WTC11 (cell line): ENCODE data around the gene GLIPR1L2. TPM values are rescaled to one million over a fixed set of nuclear protein-coding genes. Genes with fewer than 3 reads are reported as not detected.
"Not testable (repeated sequence)": the region's sequence is repeated elsewhere in the genome, so short reads cannot be mapped to it uniquely, and the experiment has no call there.

Experiments
- ATAC-seq: fragments of 200-7000 bp; cut with Tn5 transposase; 2 replicates; pipeline ENCODE4 v1.10.0; 2021; ENCODE audit warnings: mild to moderate bottlenecking, moderate library complexity
- CTCF ChIA-PET: fragments of 300-600 bp; sonication (Branson Sonifier 250); formaldehyde crosslinking; loops from one replicate; lab custom pipeline; 2021; ENCODE audit warnings: antibody characterized with exemption; lab: Charles Lee
- POLR2A ChIA-PET: fragments of 350-600 bp; sonication (Branson Sonifier 250); formaldehyde crosslinking; loops from one replicate; lab custom pipeline; 2021; ENCODE audit warnings: antibody characterized with exemption; lab: Charles Lee
- DNase-seq: peaks from one replicate; pipeline ENCODE4 v3.0.0; 2021; ENCODE audit warnings: low spot score
- H3K27ac Mint-ChIP-seq: 2 replicates; pipeline ENCODE4 v1.8.0; 2021; ENCODE audit warnings: mixed read lengths
- H3K27me3 Mint-ChIP-seq: 2 replicates; pipeline ENCODE4 v1.8.0; 2021; ENCODE audit warnings: low read depth, mild to moderate bottlenecking, moderate library complexity, mixed read lengths
- H3K36me3 Mint-ChIP-seq: 2 replicates; pipeline ENCODE4 v1.8.0; 2021; ENCODE audit warnings: mixed read lengths
- H3K4me1 Mint-ChIP-seq: 2 replicates; pipeline ENCODE4 v1.8.0; 2022; ENCODE audit warnings: mixed read lengths
- H3K4me3 Mint-ChIP-seq: 2 replicates; pipeline ENCODE4 v1.8.0; 2021; ENCODE audit warnings: mild to moderate bottlenecking, moderate library complexity, mixed read lengths
- H3K9me3 Mint-ChIP-seq: 2 replicates; pipeline ENCODE4 v1.8.0; 2021; ENCODE audit warnings: mixed read lengths
- ATF1 ChIP-seq: sonication (generic); formaldehyde crosslinking; IDR thresholded peaks from 2 replicates; pipeline ENCODE4 v1.8.1; 2023; ENCODE audit warnings: mild to moderate bottlenecking, moderate library complexity, missing genetic modification reagents
- ATF2 ChIP-seq: sonication (generic); formaldehyde crosslinking; IDR thresholded peaks from 2 replicates; pipeline ENCODE4 v1.8.1; 2022; ENCODE audit warnings: low read depth, missing genetic modification reagents, borderline replicate concordance
- CDX4 ChIP-seq: fragments of 250-450 bp; sonication (Bioruptor Pico); IDR thresholded peaks from 2 replicates; pipeline ENCODE4 v1.9.0; 2021; ENCODE audit warnings: moderate library complexity, mild to moderate bottlenecking, inconsistent platforms, borderline replicate concordance
- ELF4 ChIP-seq: sonication (generic); formaldehyde crosslinking; IDR thresholded peaks from 2 replicates; pipeline ENCODE4 v1.8.1; 2022; ENCODE audit warnings: low read depth, mild to moderate bottlenecking, moderate library complexity, missing genetic modification reagents
- ESRRA ChIP-seq: sonication (generic); formaldehyde crosslinking; IDR thresholded peaks from 2 replicates; pipeline ENCODE4 v1.8.1; 2022; ENCODE audit warnings: mild to moderate bottlenecking, missing genetic modification reagents, borderline replicate concordance
- ETV6 ChIP-seq: sonication (generic); formaldehyde crosslinking; IDR thresholded peaks from 2 replicates; pipeline ENCODE4 v1.8.1; 2022; ENCODE audit warnings: mild to moderate bottlenecking, missing genetic modification reagents
- FOXP1 ChIP-seq: sonication (generic); formaldehyde crosslinking; IDR thresholded peaks from 2 replicates; pipeline ENCODE4 v1.8.0; 2022; ENCODE audit warnings: missing genetic modification reagents, mild to moderate bottlenecking, moderate library complexity, borderline replicate concordance
- GTF2I ChIP-seq: fragments of 250-450 bp; sonication (Bioruptor Pico); conservative IDR thresholded peaks from 2 replicates; pipeline ENCODE4 v1.4.0; 2021; ENCODE audit warnings: mild to moderate bottlenecking
- HMGA2 ChIP-seq: fragments of 250-450 bp; sonication (Bioruptor Pico); IDR thresholded peaks from 2 replicates; pipeline ENCODE4 v1.4.0; 2021; ENCODE audit warnings: mild to moderate bottlenecking, moderate library complexity
- NR2C2 ChIP-seq: sonication (generic); formaldehyde crosslinking; IDR thresholded peaks from 2 replicates; pipeline ENCODE4 v1.8.0; 2022; ENCODE audit warnings: mild to moderate bottlenecking, missing genetic modification reagents
- PREB ChIP-seq: sonication (generic); formaldehyde crosslinking; IDR thresholded peaks from 2 replicates; pipeline ENCODE4 v1.8.1; 2022; ENCODE audit warnings: mild to moderate bottlenecking, missing genetic modification reagents, moderate library complexity, borderline replicate concordance
- SMAD4 ChIP-seq: sonication (generic); formaldehyde crosslinking; IDR thresholded peaks from 2 replicates; pipeline ENCODE4 v1.8.0; 2022; ENCODE audit warnings: mild to moderate bottlenecking, missing genetic modification reagents
- STAT6 ChIP-seq: sonication (generic); formaldehyde crosslinking; conservative IDR thresholded peaks from 2 replicates; pipeline ENCODE4 v1.8.1; 2023; ENCODE audit warnings: mild to moderate bottlenecking, low read depth, missing genetic modification reagents, moderate library complexity
- TP53 ChIP-seq: sonication (generic); formaldehyde crosslinking; IDR thresholded peaks from 2 replicates; pipeline ENCODE4 v1.8.1; 2023; ENCODE audit warnings: mild to moderate bottlenecking, missing genetic modification reagents
- USF2 ChIP-seq: sonication (generic); formaldehyde crosslinking; IDR thresholded peaks from 2 replicates; pipeline ENCODE4 v1.8.1; 2023; ENCODE audit warnings: mild to moderate bottlenecking, missing genetic modification reagents, moderate library complexity
- ZNF138 ChIP-seq: sonication (generic); formaldehyde crosslinking; conservative IDR thresholded peaks from 2 replicates; pipeline ENCODE4 v1.8.1; 2022; ENCODE audit warnings: mild to moderate bottlenecking, moderate library complexity, missing genetic modification reagents
- ZNF423 ChIP-seq: fragments of 250-450 bp; sonication (Bioruptor Pico); IDR thresholded peaks from 2 replicates; pipeline ENCODE4 v2.1.2; 2022; ENCODE audit warnings: mild to moderate bottlenecking, moderate library complexity
- ZNF512 ChIP-seq: sonication (generic); formaldehyde crosslinking; IDR thresholded peaks from 2 replicates; pipeline ENCODE4 v1.8.1; 2022; ENCODE audit warnings: missing genetic modification reagents, borderline replicate concordance
- ZSCAN18 ChIP-seq: fragments of 250-450 bp; sonication (Bioruptor Pico); IDR thresholded peaks from 2 replicates; pipeline ENCODE4 v2.1.2; 2022; ENCODE audit warnings: mild to moderate bottlenecking, moderate library complexity
- total RNA-seq: library from RNA; stranded (reverse); gene quantifications from 3 replicates; pipeline ENCODE4 v1.2.3, GENCODE V29; 2021

The GLIPR1L2 gene
- total RNA-seq, 1 experiment from 2014 or later = not detected

GRCh38 chr12:75443709-75444108, 52.8 kb downstream of the GLIPR1L2 start (continued):
- TF ChIP-seq STAT6 (CRISPR knock-in tag) (no peak), ETV6 (CRISPR knock-in tag) (no peak), PREB (no peak), ZNF138 (no peak), SMAD4 (no peak)

- no peak for TF ChIP-seq ELF4
- TF ChIP-seq ATF1 (CRISPR knock-in tag) = no peak
- TF ChIP-seq CDX4 (CRISPR knock-in tag) = no peak
- TF ChIP-seq ZSCAN18 = no peak
- TF ChIP-seq ZNF512 (CRISPR knock-in tag) = no peak
- TF ChIP-seq, all 79 proteins: peak for 0
- CTCF ChIA-PET = no interaction called here
- peaks cover 23% of the 10 kb centered on the region for H3K36me3 Mint-ChIP-seq
- H3K27ac Mint-ChIP-seq = no peak overlapping the region
- no peak for ATAC-seq
- POLR2A ChIA-PET = no interaction called here
- H3K9me3 Mint-ChIP-seq = peaks cover 39% of the 10 kb centered on the region
- DNase-seq = no peak
- no peaks in the 10 kb centered on the region for H3K27me3 Mint-ChIP-seq
- no peak overlapping the region for H3K4me3 Mint-ChIP-seq
- no peaks in the 10 kb centered on the region for H3K4me1 Mint-ChIP-seq
These were observed 53.7 kb downstream of the GLIPR1L2 start for GRCh38 chr12:75444429-75445136.

- H3K4me3 Mint-ChIP-seq, H3K27me3 Mint-ChIP-seq, H3K27ac Mint-ChIP-seq, POLR2A ChIA-PET, H3K4me1 Mint-ChIP-seq, CTCF ChIA-PET, DNase-seq, ATAC-seq: not testable (repeated sequence)
- H3K36me3 Mint-ChIP-seq = peaks cover 23% of the 10 kb centered on the region
- H3K9me3 Mint-ChIP-seq = peaks cover 34% of the 10 kb centered on the region
These were observed 54.2 kb downstream of the GLIPR1L2 start for GRCh38 chr12:75445137-75445507.

GRCh38 chr12:75446857-75447256, 56.0 kb downstream of the GLIPR1L2 start:
- H3K4me1 Mint-ChIP-seq = no peaks in the 10 kb centered on the region
- no peak overlapping the region for H3K4me3 Mint-ChIP-seq
- no peaks in the 10 kb centered on the region for H3K27me3 Mint-ChIP-seq
- peaks cover 19% of the 10 kb centered on the region for H3K9me3 Mint-ChIP-seq
- ChIA-PET CTCF (no interaction called here), POLR2A (no interaction called here)
- H3K36me3 Mint-ChIP-seq = peaks cover 11% of the 10 kb centered on the region
- DNase-seq (no peak), ATAC-seq (no peak)
- H3K27ac Mint-ChIP-seq = no peak overlapping the region
- TF ChIP-seq HMGA2 (CRISPR knock-in tag) = no peak
- no peak for TF ChIP-seq USF2
- TF ChIP-seq GTF2I (CRISPR knock-in tag) = no peak
- TF ChIP-seq NR2C2 = no peak
- no peak for TF ChIP-seq ELF4
- no peak for TF ChIP-seq ZNF423
- no peak for TF ChIP-seq ATF2 (CRISPR knock-in tag)
- TF ChIP-seq TP53 (CRISPR knock-in tag) = no peak
- no peak for TF ChIP-seq FOXP1
- no peak for TF ChIP-seq ESRRA (CRISPR knock-in tag)
